Measurements from ENCODE around the gene MAPK7.
"Not testable (repeated sequence)": the region's sequence is repeated elsewhere in the genome, so short reads cannot be mapped to it uniquely, and the experiment has no call there.

Gene MAPK7

DNA sequence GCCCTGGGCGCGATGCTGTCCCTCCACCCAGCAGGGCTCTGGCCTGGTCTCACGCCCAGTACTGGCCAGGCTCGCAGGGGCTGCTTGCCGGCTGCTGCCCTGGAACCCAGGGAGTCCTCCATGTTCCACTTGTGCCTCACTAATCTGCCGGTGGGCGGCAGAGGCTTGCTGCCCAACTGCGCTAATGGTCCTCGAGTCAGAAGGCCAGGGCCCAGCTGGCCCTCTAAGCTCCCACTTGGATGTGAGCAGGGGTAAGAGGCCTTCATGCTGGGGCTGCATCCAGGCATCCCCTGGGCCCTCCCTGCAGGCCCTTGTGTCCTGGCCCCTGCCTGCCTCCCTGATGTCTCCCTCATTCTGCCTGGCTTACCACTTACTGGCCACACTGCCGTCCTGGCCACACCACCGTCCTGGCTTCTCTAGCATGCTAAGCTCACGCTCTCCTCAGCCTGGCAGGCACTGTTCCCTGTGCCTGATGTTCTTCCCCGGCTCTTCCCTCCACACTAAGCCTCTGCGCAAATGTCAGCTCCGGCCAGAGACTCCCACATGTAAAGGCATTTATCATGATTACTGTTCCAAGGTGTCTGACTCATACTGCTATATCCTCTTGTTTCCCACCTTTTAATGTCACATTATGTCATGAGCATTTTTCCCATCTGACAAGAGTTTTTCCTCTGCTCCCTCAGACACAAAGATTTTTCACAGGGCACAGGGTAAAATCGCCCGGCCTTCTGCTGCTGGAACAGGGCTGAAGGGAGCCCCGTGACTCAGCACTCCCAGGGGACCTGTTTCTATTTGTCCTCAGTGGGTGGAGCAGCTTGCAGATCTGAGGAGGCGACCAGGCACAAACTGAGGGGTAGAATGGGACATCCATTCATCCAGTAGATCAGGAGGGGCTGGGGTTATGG lies 31.7 kb upstream of the MAPK7 start:
- H3K4me3 ChIP-seq (ENCODE audit: control insufficient read depth, low read depth, low read length) = no peak overlapping the region
- DNase-seq (ENCODE audit: low read depth) = peak; percentile 94
- TF ChIP-seq, protein P1, sequence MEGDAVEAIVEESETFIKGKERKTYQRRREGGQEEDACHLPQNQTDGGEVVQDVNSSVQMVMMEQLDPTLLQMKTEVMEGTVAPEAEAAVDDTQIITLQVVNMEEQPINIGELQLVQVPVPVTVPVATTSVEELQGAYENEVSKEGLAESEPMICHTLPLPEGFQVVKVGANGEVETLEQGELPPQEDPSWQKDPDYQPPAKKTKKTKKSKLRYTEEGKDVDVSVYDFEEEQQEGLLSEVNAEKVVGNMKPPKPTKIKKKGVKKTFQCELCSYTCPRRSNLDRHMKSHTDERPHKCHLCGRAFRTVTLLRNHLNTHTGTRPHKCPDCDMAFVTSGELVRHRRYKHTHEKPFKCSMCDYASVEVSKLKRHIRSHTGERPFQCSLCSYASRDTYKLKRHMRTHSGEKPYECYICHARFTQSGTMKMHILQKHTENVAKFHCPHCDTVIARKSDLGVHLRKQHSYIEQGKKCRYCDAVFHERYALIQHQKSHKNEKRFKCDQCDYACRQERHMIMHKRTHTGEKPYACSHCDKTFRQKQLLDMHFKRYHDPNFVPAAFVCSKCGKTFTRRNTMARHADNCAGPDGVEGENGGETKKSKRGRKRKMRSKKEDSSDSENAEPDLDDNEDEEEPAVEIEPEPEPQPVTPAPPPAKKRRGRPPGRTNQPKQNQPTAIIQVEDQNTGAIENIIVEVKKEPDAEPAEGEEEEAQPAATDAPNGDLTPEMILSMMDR (conservative IDR thresholded peaks at IDR 0.05; ENCODE audit: control insufficient read depth, insufficient read depth, low read depth, low read length) = no peak

DNA sequence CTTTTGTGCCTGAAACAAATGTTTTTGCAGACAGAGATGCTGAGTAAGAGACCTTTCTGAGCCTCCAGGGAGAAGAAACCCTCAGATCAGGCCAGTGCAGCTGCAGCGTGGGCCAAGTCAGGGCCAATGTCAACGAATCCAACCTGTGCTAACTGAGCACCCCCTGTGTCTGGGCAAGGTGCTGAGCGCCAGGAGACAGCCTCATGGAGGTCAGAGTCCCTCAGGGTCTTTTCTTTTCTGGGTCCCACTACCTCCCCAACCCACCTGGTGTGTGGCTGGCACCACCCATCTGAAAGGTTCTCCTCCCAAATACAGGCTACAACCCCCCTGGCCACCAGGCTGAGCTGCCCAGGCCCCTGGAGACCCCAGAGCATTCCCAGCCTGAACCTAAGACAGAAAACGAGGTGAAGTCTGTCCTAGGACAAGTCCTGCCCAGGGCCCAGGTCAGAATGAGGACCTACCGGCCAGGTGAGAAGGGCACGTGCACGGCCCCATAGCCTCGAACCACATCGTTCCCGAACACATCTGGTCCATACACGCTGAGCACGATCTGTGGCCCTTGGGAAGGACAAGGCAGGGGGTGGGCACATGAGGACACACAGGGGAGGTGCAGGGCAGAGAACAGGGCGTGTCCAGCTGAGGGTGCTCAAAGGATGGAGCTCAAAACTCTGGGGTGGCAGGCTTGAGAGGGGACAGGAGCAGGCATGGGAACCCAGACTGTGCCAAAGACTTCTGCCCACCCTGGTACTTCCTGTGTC lies 30.8 kb upstream of the MAPK7 start:
- TF ChIP-seq, protein P1 (conservative IDR thresholded peaks at IDR 0.05; ENCODE audit: control insufficient read depth, insufficient read depth, low read depth, low read length) = no peak
- no peak overlapping the region for H3K4me3 ChIP-seq (ENCODE audit: control insufficient read depth, low read depth, low read length)
- no peak for DNase-seq (ENCODE audit: low read depth)

DNA sequence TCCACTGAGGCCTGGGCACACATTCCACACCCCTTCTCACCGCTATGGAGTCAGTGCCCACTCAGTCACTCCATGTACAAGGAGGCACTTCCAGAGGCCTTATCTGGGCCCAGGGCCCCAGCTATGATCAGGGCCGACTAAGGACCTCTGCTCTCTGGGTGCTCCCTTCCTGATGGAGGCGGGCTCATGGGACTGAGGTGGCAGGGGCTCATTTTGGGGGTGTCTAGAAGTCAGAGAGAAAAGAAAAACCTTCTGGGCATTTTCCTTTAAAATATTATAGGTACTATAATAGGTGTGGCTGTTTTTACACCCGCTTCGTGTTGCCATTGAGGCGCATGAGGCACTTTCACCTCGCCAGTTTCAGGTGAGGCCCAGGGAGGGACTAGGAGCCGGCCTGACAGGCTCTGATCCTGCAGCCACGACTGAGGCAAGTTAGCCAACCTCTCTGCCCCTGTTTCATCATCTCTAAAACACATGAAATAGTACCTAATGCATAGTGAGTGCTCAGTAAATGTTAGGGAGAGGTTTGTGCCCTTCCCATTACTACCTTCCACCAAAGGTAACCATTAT lies 30.1 kb upstream of the MAPK7 start:
- no peak overlapping the region for H3K4me3 ChIP-seq (ENCODE audit: control insufficient read depth, low read depth, low read length)
- DNase-seq (ENCODE audit: low read depth) = no peak
- TF ChIP-seq, protein P1 (conservative IDR thresholded peaks at IDR 0.05; ENCODE audit: control insufficient read depth, insufficient read depth, low read depth, low read length) = no peak

DNA sequence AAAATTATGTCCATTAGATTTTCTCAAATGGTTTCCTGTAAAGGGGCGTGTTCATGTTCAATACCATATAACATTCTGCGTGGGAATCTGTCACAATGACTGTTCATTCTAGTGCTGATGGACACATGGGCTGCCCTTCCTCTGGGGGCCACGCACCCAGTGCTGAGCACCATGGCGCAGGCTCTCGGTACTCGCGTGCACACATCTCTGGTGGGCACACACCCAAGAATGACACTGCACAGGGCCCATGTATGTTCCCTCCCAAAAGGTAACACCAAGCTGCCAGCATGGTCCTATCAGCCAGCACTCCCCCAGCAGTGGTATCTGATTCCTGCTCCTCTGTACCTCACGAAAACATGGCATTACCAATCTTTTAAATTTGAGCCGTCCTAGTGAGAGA lies 29.5 kb upstream of the MAPK7 start:
- DNase-seq (ENCODE audit: low read depth) = no peak
- TF ChIP-seq, protein P1 (conservative IDR thresholded peaks at IDR 0.05; ENCODE audit: control insufficient read depth, insufficient read depth, low read depth, low read length) = no peak
- no peak overlapping the region for H3K4me3 ChIP-seq (ENCODE audit: control insufficient read depth, low read depth, low read length)

DNA sequence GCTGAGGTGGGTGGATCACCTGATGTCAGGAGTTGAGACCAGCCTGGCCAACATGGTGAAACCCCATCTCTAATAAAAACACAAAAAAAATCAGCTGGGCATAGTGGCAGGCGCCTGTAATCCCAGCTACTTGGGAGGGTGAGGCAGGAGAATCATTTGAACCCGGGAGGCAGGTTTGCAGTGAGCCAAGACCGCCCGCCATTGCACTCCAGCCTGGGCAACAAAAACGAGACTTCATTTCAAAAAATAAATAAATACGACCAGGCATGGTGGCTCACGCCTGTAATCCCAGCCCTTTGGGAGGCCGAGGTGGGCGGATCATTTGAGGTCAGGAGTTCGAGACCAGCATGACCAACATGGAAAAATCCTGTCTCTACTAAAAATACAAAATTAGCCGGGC lies 24.9 kb upstream of the MAPK7 start:
- not testable (repeated sequence) for DNase-seq (ENCODE audit: low read depth); H3K4me3 ChIP-seq (ENCODE audit: control insufficient read depth, low read depth, low read length)

DNA sequence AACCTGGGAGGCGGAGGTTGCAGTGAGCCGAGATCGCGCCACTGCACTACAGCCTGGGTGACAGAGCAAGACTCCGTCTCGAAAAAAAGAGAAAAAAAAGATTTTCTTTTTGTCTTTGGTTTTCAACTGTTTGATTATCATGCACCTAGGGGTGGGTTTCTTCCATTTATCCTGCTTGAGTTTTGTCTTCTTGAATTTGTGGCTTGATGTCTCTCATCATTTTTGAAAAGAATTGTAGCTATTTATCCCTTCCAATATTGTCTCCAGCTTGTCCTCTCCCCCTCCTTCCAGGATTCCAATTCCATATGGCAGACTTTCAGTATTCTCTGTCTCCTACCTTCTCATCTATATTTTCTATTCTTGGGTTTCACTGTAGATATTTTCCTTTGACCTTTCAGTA lies 23.6 kb upstream of the MAPK7 start:
- no peak for DNase-seq (ENCODE audit: low read depth)

More for the DNA sequence above, 23.6 kb upstream of the MAPK7 start:
- TF ChIP-seq, protein P1 (conservative IDR thresholded peaks at IDR 0.05; ENCODE audit: control insufficient read depth, insufficient read depth, low read depth, low read length) = no peak
- H3K4me3 ChIP-seq (ENCODE audit: control insufficient read depth, low read depth, low read length) = no peak overlapping the region
